Subcutaneous adipose tissue (tissue), 4 donors: Measurements from ENCODE around the gene SERPINI1. TPM values are rescaled to one million over a fixed set of nuclear protein-coding genes. Genes with fewer than 3 reads are reported as not detected.

Experiments
- total RNA-seq, 4 donors: library from RNA; depleted of rRNA; stranded (reverse); fragments of >200 nt; gene quantifications; one replicate each; pipeline ENCODE4 v1.1.0, GENCODE V29; 2016
- TF ChIP-seq, protein P1 (sequence below): fragments of 450-650 bp; IDR thresholded peaks from one replicate; pipeline ENCODE4 v1.5.1; 2016; ENCODE audit warnings: low read depth, mild to moderate bottlenecking, control low read depth, antibody characterized with exemption, moderate library complexity

The SERPINI1 gene
- total RNA-seq, 4 donors from 2014 or later, result 0.75 to 2.8 (median 2.5) TPM

DNA sequence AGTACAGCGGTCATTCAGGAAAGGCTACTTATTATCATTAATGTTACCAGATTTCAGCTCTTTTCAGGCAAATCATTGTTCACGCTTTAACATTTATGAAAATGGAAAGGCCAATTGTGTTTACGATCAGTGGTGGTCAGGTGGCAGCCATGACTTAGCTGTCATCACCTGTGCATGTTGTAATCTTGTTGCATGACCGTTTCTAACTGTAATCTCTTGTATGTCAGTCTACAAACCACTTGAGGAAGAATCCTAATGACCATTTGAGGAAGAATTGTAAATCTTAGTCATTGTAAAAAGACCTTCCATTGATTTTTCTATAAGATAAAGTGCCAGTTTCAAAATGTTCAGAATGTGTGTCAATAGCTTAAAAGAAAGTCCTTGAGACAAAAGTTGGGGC is 100.4 kb downstream of the SERPINI1 start:
- TF ChIP-seq, protein P1, sequence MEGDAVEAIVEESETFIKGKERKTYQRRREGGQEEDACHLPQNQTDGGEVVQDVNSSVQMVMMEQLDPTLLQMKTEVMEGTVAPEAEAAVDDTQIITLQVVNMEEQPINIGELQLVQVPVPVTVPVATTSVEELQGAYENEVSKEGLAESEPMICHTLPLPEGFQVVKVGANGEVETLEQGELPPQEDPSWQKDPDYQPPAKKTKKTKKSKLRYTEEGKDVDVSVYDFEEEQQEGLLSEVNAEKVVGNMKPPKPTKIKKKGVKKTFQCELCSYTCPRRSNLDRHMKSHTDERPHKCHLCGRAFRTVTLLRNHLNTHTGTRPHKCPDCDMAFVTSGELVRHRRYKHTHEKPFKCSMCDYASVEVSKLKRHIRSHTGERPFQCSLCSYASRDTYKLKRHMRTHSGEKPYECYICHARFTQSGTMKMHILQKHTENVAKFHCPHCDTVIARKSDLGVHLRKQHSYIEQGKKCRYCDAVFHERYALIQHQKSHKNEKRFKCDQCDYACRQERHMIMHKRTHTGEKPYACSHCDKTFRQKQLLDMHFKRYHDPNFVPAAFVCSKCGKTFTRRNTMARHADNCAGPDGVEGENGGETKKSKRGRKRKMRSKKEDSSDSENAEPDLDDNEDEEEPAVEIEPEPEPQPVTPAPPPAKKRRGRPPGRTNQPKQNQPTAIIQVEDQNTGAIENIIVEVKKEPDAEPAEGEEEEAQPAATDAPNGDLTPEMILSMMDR, result no peak

DNA sequence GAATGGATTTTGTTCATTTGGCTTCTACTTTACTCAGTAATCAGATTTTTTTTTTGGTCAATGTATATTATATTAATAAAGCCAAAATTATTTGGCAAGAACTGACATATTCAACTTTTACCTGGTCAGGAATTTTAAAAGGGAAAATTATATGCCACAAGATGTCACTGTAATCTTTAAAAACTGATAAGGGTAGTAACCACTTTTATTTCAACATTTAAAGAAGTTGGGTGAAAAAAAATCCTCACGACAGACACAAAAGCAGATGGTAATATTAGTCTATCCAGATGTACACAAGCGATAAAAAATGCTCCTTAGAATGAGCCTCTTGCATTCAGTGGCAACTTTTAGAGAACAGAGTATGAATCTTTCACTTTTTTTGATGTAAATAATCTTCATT is 101.9 kb downstream of the SERPINI1 start:
- TF ChIP-seq, protein P1, result no peak

DNA sequence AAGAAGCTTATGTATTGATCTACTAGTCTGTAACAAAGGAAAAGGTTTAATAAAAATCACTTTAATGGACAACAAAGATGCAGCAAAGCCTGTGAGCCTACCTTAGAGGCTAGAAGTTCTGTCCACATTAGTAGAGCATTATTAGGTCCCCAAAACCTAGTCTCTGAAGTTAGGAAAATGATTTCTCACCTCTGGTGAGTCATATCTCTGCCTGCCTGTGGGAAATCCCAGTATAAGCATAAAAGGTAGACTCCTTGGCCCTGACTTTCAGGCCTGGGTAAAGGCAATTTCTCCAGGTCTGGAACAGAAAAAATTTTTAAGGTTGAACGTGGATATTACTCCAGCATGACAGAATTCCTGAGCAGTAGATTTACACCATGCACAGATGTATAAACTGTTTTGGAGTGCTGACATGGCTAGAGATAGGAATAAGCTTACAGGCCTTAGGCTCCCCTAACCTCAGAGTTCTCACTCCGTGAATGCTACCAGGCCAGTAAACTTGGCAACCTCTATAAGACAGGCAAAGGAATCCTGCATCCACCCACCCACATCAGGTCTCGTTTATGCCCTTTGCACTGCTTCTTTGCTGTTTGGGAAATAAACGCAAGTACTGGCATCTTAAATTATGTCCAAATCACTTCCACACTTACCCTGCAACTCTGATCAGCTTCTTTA is 104.1 kb downstream of the SERPINI1 start:
- TF ChIP-seq, protein P1, result no peak

DNA sequence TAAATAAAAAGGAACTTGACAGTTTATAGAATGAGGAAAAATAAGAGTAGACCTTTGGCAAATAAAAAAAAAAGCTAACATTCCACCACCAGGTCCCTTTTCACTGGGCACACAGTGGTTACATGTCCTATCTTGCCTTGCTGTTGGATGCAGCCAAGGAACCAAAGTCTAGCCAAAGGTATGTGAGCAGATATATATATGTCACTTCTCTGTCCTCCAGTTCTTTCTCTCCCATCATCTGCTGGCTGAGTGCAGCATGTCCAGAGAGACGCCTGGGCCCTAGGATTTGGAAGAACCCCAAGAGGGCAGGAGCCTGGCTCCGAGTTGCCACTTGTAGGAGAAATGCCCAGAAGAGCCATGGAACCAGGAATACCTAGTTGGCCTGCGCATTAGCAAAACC is 104.7 kb downstream of the SERPINI1 start:
- TF ChIP-seq, protein P1, result no peak

DNA sequence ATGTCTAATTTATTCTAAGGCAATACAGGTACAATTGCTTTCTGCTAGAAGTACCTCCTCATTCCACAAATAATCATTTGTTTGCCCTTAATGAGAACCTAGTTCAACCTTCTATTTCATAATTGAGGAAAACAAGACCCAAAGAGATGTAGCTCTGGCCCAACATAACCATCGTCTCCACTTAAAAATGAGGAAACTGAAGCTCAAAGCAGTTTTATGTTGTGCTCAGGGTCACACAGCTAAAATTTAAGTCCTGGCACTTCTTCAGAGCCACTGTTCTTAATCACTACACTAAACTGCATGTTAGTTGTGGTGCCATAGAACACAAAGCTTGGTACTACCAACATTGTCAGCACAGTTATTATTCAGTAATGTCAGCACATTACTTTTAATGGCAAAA is 108.0 kb downstream of the SERPINI1 start:
- TF ChIP-seq, protein P1, result no peak

DNA sequence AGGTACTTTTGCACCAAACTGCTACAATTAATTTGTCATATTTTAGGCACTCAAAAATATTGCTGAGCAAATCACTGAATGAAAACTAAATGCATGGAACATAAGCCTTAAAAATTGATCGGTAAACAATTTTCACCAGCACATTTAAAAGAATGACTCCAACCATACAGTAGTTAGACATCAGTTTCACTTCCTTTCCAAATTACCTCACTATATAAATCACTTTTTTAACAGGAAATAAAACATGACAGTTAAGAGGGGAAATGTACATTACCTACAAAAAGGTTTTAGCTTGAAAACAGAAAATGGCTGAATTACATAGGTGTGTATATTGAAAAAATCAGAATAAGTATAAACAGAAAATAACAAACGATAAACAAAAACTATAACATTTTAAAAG is 108.4 kb downstream of the SERPINI1 start:
- TF ChIP-seq, protein P1, result no peak

DNA sequence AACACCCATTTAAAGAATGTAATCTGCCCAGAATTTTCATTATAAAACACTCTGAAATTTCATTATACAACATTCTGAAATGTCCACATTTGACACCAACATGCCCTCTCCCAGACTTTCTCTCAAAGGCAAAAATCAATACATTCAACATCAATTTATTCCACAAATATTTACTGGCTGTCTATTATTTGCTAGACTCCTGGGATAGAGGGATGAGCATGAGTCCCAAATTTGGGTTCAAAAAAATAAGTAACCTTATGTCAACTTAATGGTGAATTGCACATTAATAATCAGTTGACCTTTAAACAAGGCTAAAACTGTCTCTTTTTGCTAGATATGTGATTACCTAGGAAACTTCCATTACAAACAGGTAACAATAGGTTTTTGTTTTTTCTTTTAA is 109.0 kb downstream of the SERPINI1 start:
- TF ChIP-seq, protein P1, result no peak
